G401 (cell line): ENCODE data around the gene LAMTOR2. TPM values are rescaled to one million over a fixed set of nuclear protein-coding genes. Genes with fewer than 3 reads are reported as not detected.

Experiments
- DNase-seq: peaks from one replicate; pipeline ENCODE4 v3.0.0-alpha.2; 2015; ENCODE audit warnings: low spot score
- in situ Hi-C: cut with HindIII; loops from 2 replicates; pipeline ENCODE4 v1.10.0; 2016; ENCODE audit warnings: low sequenced_read_pairs, mixed read lengths
- total RNA-seq: library from RNA; depleted of rRNA; stranded (reverse); fragments of >200 nt; shearing (Covaris generic); gene quantifications from 2 replicates; pipeline ENCODE4 v1.2.3, GENCODE V29; 2014

LAMTOR2 gene
- total RNA-seq, 1 experiment from 2014 or later: 20.1 TPM

DNA sequence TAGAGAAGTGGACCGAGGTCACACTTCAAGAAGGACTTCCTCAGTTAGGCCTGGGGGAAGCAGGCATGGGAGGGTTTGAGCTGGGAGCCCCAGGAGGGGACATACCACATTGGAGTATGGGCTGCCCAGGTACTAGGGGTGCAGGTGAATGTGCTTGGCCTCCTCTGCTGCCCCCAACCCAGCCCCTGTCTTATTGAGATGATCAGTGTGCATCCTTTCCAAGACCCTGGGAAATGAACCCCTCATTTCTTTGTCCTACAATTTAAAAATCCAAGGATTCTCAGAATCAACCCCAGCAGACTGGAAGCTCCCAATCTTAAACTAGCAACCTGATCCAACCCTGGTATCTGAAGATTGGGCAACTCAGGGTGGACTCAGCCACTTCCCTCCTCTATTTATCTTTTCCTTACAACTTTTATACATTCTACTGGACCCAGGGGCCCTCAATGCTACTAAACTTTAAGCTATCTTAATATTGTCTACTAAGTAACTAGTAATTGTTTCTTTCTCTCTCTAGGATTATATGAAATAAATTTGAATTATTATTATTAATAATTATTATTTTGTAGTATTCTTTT is 18.6 kb downstream of the LAMTOR2 start:
- in situ Hi-C loops: no loop called here
- DNase-seq: no peak

- in situ Hi-C loops: no loop called here
- no peak for DNase-seq
Measured at GRCh38 chr1:156073740-156074139, 19.2 kb downstream of the LAMTOR2 start.

- in situ Hi-C loops: no loop called here
- no peak for DNase-seq
Measured at GRCh38 chr1:156074661-156075060, 20.1 kb downstream of the LAMTOR2 start.

DNA sequence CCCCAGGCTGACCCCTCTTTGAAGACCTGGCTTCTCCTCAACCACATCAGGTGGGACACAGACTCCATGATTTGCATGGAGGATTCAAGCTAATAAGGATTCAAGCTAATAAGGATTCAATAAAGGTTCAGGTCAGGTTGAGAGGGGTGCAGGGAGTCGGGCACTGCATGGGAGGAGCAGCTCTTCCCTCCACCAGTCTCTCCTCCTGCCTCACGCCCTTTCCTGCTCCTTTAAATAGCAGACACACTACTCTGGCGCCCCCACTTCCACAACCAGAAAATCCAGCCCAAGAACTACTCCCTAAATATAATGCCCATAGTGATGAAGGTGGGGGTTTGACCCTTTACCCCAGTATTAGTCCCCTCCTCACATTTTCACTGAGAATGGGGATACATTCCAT is 20.6 kb downstream of the LAMTOR2 start:
- no peak for DNase-seq
- in situ Hi-C loops: no loop called here

GRCh38 chr1:156075775-156076204 is 21.2 kb downstream of the LAMTOR2 start:
- no peak for DNase-seq
- in situ Hi-C loops: no loop called here

DNA sequence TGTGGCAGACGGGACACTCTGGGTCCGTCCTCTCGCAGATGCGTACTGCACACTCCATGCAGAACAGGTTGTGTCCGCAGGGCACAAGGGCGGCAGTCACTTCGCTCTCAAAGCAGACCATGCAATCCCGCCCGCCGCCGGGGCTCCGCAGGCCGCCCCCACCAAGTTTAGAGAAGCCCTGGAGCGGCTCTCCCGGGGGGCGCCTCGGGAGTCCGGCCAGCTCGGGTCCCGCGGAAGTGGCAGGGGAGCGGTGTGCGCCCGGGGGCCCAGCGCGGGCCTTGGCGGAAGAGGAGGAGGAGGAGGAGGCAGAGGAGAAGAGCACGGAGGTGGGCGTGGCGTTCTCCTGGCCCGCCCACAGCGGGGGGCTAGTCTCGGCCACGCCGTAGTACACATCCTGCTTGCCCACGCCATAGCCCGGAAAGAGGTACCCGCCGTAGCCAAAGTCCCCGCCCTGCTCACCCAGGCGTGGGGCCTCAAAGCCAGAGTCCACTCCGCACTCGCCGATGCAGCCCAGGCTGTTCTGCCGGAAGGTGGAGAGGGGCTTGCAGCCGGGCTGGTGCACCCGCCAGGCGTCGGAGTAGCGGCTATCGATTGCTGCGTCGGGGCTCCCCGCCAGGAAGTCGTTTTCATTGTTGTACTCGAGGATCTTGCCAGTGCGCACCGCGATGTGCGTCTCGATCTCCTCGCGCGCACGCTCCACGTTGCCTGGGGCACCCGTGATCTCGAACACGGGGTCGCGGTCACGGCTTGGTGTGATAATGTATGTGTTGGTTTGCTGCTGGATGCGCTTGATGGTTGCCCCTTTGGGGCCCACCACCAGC is 22.2 kb downstream of the LAMTOR2 start:
- no peak for DNase-seq
- in situ Hi-C loops: no loop called here

- in situ Hi-C loops: no loop called here
- DNase-seq: no peak
Measured at GRCh38 chr1:156077430-156077760, 22.8 kb downstream of the LAMTOR2 start.

DNA sequence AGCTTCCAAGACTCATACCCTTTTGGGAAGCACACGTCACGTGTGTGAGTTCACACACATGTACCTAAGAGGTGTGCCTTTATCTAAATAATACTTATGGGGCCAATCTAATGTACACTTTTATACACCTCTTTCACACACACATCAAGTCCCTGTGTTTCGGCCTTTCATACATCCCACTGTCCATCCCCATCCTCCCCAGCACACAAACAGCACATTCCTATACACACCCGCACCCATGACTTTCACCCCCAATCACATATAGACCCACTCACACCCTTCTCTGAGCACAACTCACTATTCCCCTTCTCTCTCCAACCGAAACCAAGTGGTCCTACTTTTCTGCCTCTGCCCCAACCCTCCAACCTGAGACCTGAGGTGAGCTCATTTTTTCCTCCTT is 24.1 kb downstream of the LAMTOR2 start:
- in situ Hi-C loops: no loop called here
- DNase-seq: no peak

GRCh38 chr1:156079762-156080161 is 25.2 kb downstream of the LAMTOR2 start:
- DNase-seq: no peak
- in situ Hi-C loops: no loop called here

DNA sequence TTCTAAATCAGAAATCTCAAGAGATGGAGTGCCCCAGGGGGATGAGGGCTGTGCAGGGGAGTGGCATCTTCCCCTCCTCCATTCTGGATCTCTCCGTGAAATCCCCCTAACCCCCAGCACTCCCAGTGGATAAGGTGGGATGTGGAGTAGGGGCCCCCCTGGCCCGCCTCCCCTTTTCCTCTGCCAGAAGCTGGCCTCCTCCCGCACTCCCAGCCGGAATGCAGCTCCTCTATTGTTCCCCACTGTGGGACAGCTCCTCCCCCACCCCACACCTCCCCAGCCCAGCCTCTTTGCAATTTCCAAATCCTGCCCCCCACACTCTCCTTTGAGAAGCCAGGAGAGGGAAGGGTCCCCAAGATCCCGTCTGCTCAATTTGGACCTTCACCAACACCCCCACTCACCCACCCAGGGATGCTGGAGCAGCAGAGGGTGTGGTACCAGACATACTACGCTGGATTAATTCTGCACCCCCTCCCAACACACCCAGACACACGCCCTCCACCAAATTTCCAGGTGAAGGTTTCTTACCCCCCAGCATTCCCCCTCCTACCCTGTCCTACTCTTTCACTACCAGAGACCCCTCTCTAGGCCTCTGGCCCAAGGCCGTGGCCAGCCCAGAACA is 25.8 kb downstream of the LAMTOR2 start:
- DNase-seq: no peak
- in situ Hi-C loops: no loop called here

DNA sequence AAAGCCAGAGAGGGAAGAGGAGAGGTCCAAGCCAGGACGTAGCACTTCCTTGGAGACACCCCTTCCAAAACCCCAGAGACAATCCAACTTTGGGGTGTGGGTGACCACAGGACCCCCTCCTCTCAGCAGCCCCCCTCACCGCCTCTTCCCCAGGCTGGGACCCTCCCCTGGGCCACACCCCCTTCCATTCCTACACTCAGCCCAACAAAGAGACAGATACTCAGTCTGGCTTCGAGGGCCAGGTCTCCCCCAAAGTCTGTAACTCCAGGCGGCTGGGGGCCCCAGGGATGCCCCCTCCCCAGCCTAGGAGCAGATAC is 26.2 kb downstream of the LAMTOR2 start:
- no peak for DNase-seq
- in situ Hi-C loops: no loop called here

GRCh38 chr1:156081180-156081916 is 26.8 kb downstream of the LAMTOR2 start:
- DNase-seq: no peak
- in situ Hi-C loops: no loop called here

DNA sequence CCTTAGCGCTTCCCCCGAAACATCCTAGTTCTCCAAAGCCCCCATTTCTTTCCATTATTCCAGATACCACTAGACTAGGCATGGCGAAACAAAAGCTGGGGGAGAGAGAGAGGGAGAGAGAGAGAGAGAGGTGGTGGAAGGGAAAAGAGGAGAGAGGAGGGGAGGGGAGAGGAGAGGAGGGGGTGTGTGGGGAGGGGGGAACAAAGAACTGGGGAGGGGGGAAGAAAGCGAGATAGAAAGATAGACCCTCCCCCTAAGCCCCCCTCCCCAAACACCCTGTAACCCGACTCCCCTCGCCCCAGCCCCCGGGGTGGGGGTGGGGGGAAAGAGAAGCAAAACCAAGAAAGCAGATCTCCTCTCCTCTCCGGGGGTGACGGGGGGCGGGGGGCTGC is 27.3 kb downstream of the LAMTOR2 start:
- no peak for DNase-seq
- in situ Hi-C loops: no loop called here

- in situ Hi-C loops: no loop called here
- peak; percentile 82 for DNase-seq
Measured at GRCh38 chr1:156082309-156083091, 27.9 kb downstream of the LAMTOR2 start, which contains the start of gene MEX3A. TSS of gene MEX3A (minus strand) at chr1:156082465. CDS start at chr1:156081998, 467 bp downstream.

GRCh38 chr1:156083800-156084790 is 29.5 kb downstream of the LAMTOR2 start:
- DNase-seq: no peak
- in situ Hi-C loops: no loop called here

- in situ Hi-C loops: no loop called here
- DNase-seq: no peak
Measured at GRCh38 chr1:156086256-156086662, 31.7 kb downstream of the LAMTOR2 start.

DNA sequence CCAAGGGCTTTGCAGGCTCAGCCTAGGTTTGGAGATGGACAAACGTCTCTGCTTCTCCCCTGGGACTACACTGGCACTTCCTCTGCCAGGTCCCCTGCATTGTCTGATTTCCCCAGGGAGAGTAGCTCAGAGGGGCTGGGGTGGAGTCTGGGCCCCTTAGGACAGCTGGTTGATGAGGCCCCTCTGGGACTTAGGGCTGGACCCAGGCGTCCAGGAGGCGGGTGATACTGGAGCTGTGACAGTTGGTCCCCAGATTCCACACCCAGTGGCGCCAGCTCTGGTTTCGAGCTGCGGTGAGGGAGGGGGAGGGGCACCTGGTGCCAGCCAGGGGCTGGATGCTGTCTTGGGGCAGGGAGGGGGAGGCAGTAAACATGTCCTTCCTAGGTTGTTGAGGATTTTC is 35.1 kb downstream of the LAMTOR2 start:
- in situ Hi-C loops: no loop called here
- DNase-seq: no peak

DNA sequence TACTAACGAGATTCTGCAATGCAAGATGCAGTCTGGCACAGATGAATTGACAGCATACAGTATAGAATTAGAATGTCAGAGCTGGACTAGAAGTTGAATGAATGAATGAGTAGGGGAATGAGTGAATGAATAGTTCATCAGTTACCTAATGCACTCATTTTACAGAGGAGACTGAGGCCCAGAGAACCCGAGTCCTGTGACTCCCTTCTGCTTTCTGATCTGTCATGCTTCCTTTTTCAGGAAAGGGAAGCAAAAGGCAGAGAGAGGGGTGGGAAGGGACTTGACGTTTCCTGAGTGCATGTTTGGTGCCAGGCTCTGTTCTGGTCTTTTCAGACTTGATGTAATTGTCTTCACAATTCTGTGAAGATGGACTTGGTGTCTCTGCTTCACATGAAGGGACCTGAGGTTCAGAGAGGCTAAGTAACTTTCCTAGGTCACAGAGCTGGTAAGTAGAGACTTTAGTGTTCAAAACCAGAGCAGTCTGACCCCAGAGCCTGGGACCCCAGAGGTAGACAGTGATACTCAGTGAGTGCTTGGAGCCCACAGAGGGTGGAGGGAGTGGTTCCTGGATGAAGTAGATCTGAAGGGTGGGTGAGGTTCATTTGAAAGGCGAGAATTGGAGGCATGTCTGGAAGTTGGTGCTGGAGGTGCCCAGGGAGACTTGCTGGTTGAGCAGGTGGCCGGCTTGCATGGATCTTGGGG is 35.7 kb downstream of the LAMTOR2 start:
- in situ Hi-C loops: no loop called here
- DNase-seq: no peak
